BE2C (cell line): ENCODE results near the gene CAMSAP1.

ENCODE experiments used
- DNase-seq: peaks from one replicate; pipeline ENCODE4 v3.0.0-alpha.2; 2020
- H3K27me3 ChIP-seq: fragments of 250-450 bp; sonication (Bioruptor Pico); 2 replicates; pipeline ENCODE4 v1.5.1; 2020; ENCODE audit warnings: mild to moderate bottlenecking
- H3K36me3 ChIP-seq: fragments of 250-450 bp; sonication (Bioruptor Pico); 2 replicates; pipeline ENCODE4 v1.5.1; 2020; ENCODE audit warnings: mild to moderate bottlenecking
- H3K4me1 ChIP-seq: fragments of 250-450 bp; sonication (Bioruptor Pico); 2 replicates; pipeline ENCODE4 v1.5.1; 2020
- H3K4me3 ChIP-seq: 2 replicates; pipeline ENCODE4 v1.5.1; 2011; ENCODE audit warnings: low read depth, low read length
- H3K9me3 ChIP-seq: fragments of 250-450 bp; sonication (Bioruptor Pico); 2 replicates; pipeline ENCODE4 v1.5.1; 2020
- CTCF ChIP-seq: IDR thresholded peaks from 2 replicates; pipeline ENCODE4 v1.5.1; 2012; ENCODE audit warnings: mild to moderate bottlenecking, low read depth, low read length

CAMSAP1 gene

GRCh38 chr9:135818718-135819475, 88.4 kb downstream of the CAMSAP1 start:
- Histone ChIP-seq H3K27me3 (no peaks in the 10 kb centered on the region), H3K9me3 (no peaks in the 10 kb centered on the region), H3K4me1 (no peaks in the 10 kb centered on the region), H3K36me3 (peaks cover 86% of the 10 kb centered on the region), H3K4me3 (no peak overlapping the region)
- no peak for TF ChIP-seq CTCF
- DNase-seq = no peak

GRCh38 chr9:135817951-135818717, 89.2 kb downstream of the CAMSAP1 start:
- H3K27me3 ChIP-seq = no peaks in the 10 kb centered on the region
- H3K4me1 ChIP-seq = no peaks in the 10 kb centered on the region
- H3K4me3 ChIP-seq = no peak overlapping the region
- H3K9me3 ChIP-seq = no peaks in the 10 kb centered on the region
- no peak for DNase-seq
- no peak for TF ChIP-seq CTCF
- peaks cover 86% of the 10 kb centered on the region for H3K36me3 ChIP-seq

GRCh38 chr9:135816651-135816970, 90.7 kb downstream of the CAMSAP1 start:
- H3K36me3 ChIP-seq = peaks cover 85% of the 10 kb centered on the region
- TF ChIP-seq CTCF = no peak
- DNase-seq = no peak

GRCh38 chr9:135815830-135816650, 91.3 kb downstream of the CAMSAP1 start:
- no peak for TF ChIP-seq CTCF
- Histone ChIP-seq H3K9me3 (no peaks in the 10 kb centered on the region), H3K4me1 (peaks cover 8% of the 10 kb centered on the region), H3K36me3 (peaks cover 85% of the 10 kb centered on the region), H3K4me3 (no peak overlapping the region), H3K27me3 (no peaks in the 10 kb centered on the region)
- no peak for DNase-seq

More at GRCh38 chr9:135816651-135816970, 90.7 kb downstream of the CAMSAP1 start:
- H3K9me3 ChIP-seq = no peaks in the 10 kb centered on the region
- H3K4me1 ChIP-seq = peaks cover 5% of the 10 kb centered on the region
- no peak overlapping the region for H3K4me3 ChIP-seq
- H3K27me3 ChIP-seq = no peaks in the 10 kb centered on the region

GRCh38 chr9:135815413-135815812, 91.9 kb downstream of the CAMSAP1 start:
- TF ChIP-seq CTCF = no peak

More at GRCh38 chr9:135815413-135815812, 91.9 kb downstream of the CAMSAP1 start:
- DNase-seq = no peak
- no peaks in the 10 kb centered on the region for H3K27me3 ChIP-seq
- no peak overlapping the region for H3K4me3 ChIP-seq
- H3K4me1 ChIP-seq = peaks cover 8% of the 10 kb centered on the region
- H3K9me3 ChIP-seq = no peaks in the 10 kb centered on the region
- peaks cover 86% of the 10 kb centered on the region for H3K36me3 ChIP-seq
